ENCODE results near the gene TRIM38.

TRIM38 gene

DNA sequence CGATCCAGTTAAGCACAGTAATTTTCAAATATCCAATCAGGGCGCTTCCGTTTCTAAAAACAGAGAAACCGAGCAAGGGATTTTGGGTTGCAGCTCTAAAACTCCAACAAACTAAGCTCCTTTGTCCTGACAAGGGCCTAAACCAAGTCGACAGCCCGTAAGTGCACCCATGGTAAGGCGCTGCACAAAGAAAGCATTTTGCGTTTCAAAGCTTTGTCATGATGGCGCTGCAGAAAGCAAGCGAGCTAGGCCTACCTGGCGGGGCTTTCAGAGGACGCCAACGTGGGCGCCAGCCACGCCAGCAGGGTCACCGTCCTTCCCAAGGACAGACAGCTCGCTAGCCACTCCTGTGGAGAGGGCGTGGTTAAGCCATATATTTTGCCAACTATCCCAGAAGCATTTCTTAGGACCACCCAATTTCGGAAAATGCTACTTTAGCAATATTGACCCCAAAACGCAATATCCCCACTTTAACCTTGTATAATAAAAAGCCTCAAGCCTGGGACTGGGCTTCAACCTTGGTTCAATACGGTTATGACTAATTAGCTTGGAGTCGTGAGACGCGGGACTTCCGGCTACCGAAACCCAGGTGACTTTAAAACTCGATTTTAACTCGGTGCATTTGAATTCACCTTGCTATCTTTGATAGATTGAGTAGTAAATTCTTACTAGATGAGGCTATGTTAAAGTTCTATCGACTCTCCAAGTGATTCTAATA lies 53.8 kb downstream of the TRIM38 start:
- H3K9ac ChIP-seq (ENCODE audit: low read length): no peak overlapping the region; the same call in 1 of the 2 replicates
- peak overlapping the region; percentile 50 for H3K4me3 ChIP-seq (ENCODE audit: low read depth, low read length, poor library complexity, severe bottlenecking)

DNA sequence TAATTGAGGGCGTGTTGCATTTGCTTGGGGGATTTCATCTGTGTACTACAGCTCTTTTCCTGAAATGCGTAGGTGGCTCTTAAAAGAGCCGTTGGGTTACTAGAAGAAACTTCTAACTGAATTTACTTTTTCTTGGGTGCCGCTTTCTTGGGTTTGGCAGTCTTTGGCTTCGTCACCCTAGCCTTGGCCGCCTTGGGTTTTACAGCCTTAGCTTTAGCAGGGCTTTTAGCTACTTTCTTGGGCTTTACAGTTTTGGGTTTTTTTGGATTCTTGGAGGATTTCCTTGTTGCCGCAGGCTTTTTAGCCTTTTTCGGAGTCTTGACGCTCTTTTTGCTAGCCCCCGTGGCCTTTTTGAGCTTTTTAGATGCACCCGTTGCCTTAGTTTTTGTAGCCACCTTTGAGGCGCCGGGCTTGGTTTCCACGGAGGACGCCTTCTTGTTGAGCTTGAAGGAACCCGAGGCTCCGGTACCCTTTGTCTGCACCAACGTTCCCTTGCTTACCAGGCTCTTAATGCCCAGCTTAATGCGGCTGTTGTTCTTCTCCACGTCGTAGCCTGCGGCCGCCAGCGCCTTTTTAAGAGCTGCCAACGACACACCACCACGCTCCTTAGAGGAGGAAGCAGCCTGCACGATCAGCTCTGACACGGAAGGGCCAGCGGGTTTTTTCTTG lies 54.5 kb downstream of the TRIM38 start:
- Histone ChIP-seq H3K36me3 (ENCODE audit: insufficient read depth, low read length) (no peaks in the 10 kb centered on the region; the same call in 1 of the 2 replicates), H3K79me2 (ENCODE audit: insufficient read depth, low read length) (no peaks in the 10 kb centered on the region), H3F3A (ENCODE audit: insufficient read depth, low read length) (0 out of 2 replicates have a peak, but pooled peaks cover 4% of the 10 kb centered on the region), H4K20me1 (ENCODE audit: insufficient read depth, low read length) (no peaks in the 10 kb centered on the region), H3K9me2 (ENCODE audit: low read depth, low read length) (no peaks in the 10 kb centered on the region), H3K4me1 (ENCODE audit: insufficient read depth, low read length, severe bottlenecking) (peaks cover 21% of the 10 kb centered on the region), H3K4me2 (ENCODE audit: low read length) (peak overlapping the region; percentile 70), H3K4me3 (ENCODE audit: low read depth, low read length, poor library complexity, severe bottlenecking) (peak overlapping the region; percentile 50), H3K27ac (ENCODE audit: low read depth, low read length, poor library complexity, severe bottlenecking) (peak overlapping the region; percentile 39), H3K9me3 (ENCODE audit: low read length) (peaks cover 13% of the 10 kb centered on the region; the same call in 1 of the 2 replicates), H3K27me3 (ENCODE audit: insufficient read depth, low read length) (no peaks in the 10 kb centered on the region), H3K9ac (ENCODE audit: low read length) (peak overlapping the region; percentile 45), H2AFZ (ENCODE audit: low read length) (no peak overlapping the region)
- no peak for TF ChIP-seq EZH2 (IDR thresholded peaks at IDR 0.05; ENCODE audit: borderline replicate concordance, low read length)
- TF ChIP-seq, protein P1, sequence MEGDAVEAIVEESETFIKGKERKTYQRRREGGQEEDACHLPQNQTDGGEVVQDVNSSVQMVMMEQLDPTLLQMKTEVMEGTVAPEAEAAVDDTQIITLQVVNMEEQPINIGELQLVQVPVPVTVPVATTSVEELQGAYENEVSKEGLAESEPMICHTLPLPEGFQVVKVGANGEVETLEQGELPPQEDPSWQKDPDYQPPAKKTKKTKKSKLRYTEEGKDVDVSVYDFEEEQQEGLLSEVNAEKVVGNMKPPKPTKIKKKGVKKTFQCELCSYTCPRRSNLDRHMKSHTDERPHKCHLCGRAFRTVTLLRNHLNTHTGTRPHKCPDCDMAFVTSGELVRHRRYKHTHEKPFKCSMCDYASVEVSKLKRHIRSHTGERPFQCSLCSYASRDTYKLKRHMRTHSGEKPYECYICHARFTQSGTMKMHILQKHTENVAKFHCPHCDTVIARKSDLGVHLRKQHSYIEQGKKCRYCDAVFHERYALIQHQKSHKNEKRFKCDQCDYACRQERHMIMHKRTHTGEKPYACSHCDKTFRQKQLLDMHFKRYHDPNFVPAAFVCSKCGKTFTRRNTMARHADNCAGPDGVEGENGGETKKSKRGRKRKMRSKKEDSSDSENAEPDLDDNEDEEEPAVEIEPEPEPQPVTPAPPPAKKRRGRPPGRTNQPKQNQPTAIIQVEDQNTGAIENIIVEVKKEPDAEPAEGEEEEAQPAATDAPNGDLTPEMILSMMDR (IDR thresholded peaks at IDR 0.05; ENCODE audit: low read length): no peak

More for the DNA sequence above, 53.8 kb downstream of the TRIM38 start:
- Histone ChIP-seq H3K4me2 (ENCODE audit: low read length) (peak overlapping the region; percentile 70), H3K36me3 (ENCODE audit: insufficient read depth, low read length) (no peaks in the 10 kb centered on the region; the same call in 1 of the 2 replicates), H3F3A (ENCODE audit: insufficient read depth, low read length) (no peaks in the 10 kb centered on the region), H4K20me1 (ENCODE audit: insufficient read depth, low read length) (no peaks in the 10 kb centered on the region), H3K27ac (ENCODE audit: low read depth, low read length, poor library complexity, severe bottlenecking) (peak overlapping the region; percentile 39), H3K9me3 (ENCODE audit: low read length) (peaks cover 13% of the 10 kb centered on the region; the same call in 1 of the 2 replicates), H3K4me1 (ENCODE audit: insufficient read depth, low read length, severe bottlenecking) (peaks cover 16% of the 10 kb centered on the region), H2AFZ (ENCODE audit: low read length) (no peak overlapping the region), H3K79me2 (ENCODE audit: insufficient read depth, low read length) (no peaks in the 10 kb centered on the region), H3K27me3 (ENCODE audit: insufficient read depth, low read length) (no peaks in the 10 kb centered on the region), H3K9me2 (ENCODE audit: low read depth, low read length) (no peaks in the 10 kb centered on the region)
- TF ChIP-seq, protein P1 (IDR thresholded peaks at IDR 0.05; ENCODE audit: low read length): no peak
- TF ChIP-seq EZH2 (IDR thresholded peaks at IDR 0.05; ENCODE audit: borderline replicate concordance, low read length): no peak

DNA sequence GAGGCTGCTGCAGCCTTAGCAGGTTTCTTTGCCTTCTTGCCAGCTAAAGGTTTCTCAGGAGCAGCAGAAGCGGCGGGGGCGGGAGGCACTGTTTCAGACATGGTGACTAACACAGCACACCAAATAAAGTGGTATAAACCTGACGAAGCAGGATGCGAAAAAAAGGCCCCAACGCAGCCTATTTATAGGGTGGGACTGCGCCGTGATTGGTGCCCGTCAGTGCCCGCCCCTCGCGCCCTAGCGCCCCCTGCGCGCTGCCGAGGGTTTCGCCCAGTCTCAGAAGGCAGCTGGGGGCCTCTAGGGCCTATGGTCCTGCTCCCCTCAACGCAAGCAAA lies 55.0 kb downstream of the TRIM38 start:
- Histone ChIP-seq H3K79me2 (ENCODE audit: insufficient read depth, low read length) (no peaks in the 10 kb centered on the region), H3K9me3 (ENCODE audit: low read length) (peaks cover 13% of the 10 kb centered on the region; the same call in 1 of the 2 replicates), H3K27me3 (ENCODE audit: insufficient read depth, low read length) (no peaks in the 10 kb centered on the region), H3K4me1 (ENCODE audit: insufficient read depth, low read length, severe bottlenecking) (peaks cover 26% of the 10 kb centered on the region), H3K4me3 (ENCODE audit: low read depth, low read length, poor library complexity, severe bottlenecking) (peak overlapping the region; percentile 50), H3K9ac (ENCODE audit: low read length) (peak overlapping the region; percentile 45), H3K9me2 (ENCODE audit: low read depth, low read length) (no peaks in the 10 kb centered on the region), H3K4me2 (ENCODE audit: low read length) (peak overlapping the region; percentile 70), H4K20me1 (ENCODE audit: insufficient read depth, low read length) (no peaks in the 10 kb centered on the region), H2AFZ (ENCODE audit: low read length) (no peak overlapping the region), H3F3A (ENCODE audit: insufficient read depth, low read length) (0 out of 2 replicates have a peak, but pooled peaks cover 4% of the 10 kb centered on the region), H3K36me3 (ENCODE audit: insufficient read depth, low read length) (no peaks in the 10 kb centered on the region; the same call in 1 of the 2 replicates), H3K27ac (ENCODE audit: low read depth, low read length, poor library complexity, severe bottlenecking) (peak overlapping the region; percentile 39)
- TF ChIP-seq, protein P1 (IDR thresholded peaks at IDR 0.05; ENCODE audit: low read length): peak; percentile 69
- no peak for TF ChIP-seq EZH2 (IDR thresholded peaks at IDR 0.05; ENCODE audit: borderline replicate concordance, low read length)
